GM18508 (cell line): ENCODE measurements around the gene COL23A1.
"Not testable (repeated sequence)": the region's sequence is repeated elsewhere in the genome, so short reads cannot be mapped to it uniquely, and the experiment has no call there.

Source experiments
- ATAC-seq: cut with Tn5 transposase; IDR thresholded peaks from one replicate; pipeline ENCODE4 v1.9.1; 2021; ENCODE audit warnings: moderate number of reproducible peaks; ENCODE audit not compliant: insufficient read depth, unreplicated experiment

The COL23A1 gene

GRCh38 chr5:178486878-178487512, 103.2 kb downstream of the COL23A1 start:
- ATAC-seq = not testable (repeated sequence)

DNA sequence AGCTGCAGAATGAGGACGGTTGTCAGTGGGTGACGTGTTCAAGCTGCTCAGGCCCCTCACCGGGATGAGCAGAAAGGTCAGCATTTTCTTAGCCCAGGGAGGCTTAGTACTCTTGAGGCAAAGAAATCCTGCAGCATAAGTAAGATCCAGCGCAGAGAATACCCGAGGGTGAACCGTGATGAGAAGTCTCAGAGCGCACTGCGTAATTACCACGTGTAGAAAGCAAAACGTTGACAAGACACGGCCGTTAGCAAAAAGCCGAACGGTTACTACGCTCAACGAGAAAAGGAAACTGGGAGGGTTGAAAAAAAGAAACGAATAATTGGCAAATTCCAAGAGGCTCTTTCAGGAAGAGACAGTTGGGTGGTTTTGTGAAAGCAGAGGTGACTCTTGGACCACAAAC, 104.0 kb downstream of the COL23A1 start:
- ATAC-seq = no peak

GRCh38 chr5:178483620-178484019, 106.6 kb downstream of the COL23A1 start:
- no peak for ATAC-seq

- no peak for ATAC-seq
Observed at GRCh38 chr5:178479261-178479660, 110.9 kb downstream of the COL23A1 start.

DNA sequence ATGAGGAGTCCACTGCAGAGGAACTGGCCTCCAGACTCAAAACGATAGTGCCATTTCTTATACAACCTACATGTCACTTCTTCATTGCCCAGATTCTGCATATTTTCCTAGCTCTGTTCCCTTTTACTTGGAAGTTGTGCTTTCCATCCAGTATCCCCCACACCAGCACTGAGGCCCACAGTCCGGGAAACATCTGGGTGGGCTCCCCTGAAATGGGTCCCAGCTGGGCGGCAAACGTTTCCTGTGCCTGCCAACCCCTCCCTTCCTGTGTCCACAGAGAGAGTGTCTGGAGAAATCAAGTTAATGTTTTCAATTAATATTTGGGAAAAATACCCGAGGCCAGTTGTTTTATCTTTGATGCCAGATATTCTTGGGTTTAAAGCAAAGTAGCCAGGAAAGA, 111.8 kb downstream of the COL23A1 start:
- ATAC-seq = no peak

- ATAC-seq = no peak
Observed at GRCh38 chr5:178477802-178478201, 112.4 kb downstream of the COL23A1 start.

- ATAC-seq = no peak
Observed at GRCh38 chr5:178476972-178477754, 113.0 kb downstream of the COL23A1 start.

DNA sequence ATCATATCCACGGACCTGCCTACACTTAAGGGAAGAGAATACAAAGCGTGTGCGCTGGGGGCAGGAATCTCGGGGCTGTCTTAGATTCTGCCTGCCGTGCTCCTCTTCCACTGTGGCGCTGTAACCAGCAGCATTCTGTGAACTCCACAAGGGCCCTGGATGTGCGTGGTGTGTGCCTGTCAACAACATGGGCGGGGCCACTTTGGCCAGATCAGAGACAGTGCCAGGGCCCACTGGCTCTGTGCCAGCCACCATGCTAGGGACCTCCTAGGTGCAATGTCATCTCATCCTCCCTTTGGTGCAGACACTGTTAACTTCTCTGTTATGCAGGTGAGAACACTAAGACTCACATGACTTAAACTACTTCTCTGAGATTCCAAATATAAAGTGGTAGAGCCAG, 113.7 kb downstream of the COL23A1 start:
- no peak for ATAC-seq

- ATAC-seq = no peak
Observed at GRCh38 chr5:178475422-178475821, 114.8 kb downstream of the COL23A1 start.

DNA sequence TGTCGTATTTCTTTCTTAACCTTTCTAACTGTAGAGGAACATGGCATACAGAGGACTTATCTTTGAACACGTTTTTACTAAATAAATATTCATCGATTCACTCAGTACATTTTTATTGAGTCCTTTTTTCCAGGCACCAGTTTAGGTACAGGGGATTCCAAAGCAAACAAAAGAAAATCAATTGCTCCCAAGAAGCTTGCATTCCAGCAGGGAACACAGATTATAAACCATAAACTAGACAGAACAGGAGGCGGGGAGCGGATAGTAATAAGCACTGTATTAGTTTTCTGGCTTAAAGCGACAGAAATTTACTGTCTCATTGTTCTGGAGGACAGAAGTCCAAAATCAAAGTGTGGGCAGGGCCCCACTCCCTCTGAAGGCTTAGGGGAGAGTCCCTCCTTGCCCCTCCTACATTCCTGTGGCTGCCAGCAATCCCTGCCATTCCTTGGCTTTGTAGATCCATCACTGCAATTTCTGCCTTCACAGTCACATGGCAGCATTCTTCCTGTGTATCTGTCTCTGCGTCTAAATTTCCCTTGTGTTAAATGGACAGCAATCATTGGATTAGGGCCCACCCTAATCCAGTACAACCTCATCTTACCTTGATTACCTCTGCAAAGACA, 115.5 kb downstream of the COL23A1 start:
- no peak for ATAC-seq

DNA sequence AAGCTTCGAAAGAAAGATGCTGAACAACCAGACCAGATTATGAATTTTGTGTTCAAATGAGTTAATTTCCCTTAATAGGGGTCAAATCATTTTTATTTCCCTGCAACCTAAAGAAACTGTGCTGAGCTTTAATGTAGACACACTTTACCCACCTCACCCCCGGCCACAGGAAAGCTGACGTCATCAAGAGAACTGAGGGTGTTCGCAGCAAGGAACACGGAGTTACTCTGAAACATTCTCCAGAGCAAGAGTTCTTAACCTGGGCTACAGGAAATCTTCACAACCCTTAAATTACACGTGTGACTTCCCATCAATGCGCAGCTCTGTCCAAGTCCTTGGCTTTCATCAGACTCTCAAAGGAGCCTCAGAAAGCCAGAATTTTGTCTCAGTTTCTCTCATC, 116.3 kb downstream of the COL23A1 start:
- ATAC-seq = no peak

DNA sequence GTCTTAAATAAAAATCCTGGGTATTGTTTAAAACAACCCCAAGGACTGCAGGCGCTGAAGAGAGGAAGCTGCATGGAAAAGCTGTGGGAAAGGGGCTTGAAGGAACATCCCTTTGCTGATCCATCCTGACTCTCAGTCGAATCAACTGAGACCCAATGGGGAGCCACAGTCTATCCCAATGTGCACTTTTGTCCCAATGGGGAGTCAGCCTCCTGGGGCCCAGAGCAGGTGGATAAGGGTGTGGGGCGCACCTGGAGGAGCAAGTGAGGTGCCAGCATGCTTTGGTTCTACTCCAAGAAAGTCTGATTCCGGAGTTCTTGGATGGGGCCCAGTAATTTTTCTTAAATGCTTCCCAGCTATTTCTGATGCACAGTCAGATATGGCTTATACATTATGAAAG, 118.1 kb downstream of the COL23A1 start:
- ATAC-seq = no peak

GRCh38 chr5:178471711-178472110, 118.5 kb downstream of the COL23A1 start:
- ATAC-seq = no peak

DNA sequence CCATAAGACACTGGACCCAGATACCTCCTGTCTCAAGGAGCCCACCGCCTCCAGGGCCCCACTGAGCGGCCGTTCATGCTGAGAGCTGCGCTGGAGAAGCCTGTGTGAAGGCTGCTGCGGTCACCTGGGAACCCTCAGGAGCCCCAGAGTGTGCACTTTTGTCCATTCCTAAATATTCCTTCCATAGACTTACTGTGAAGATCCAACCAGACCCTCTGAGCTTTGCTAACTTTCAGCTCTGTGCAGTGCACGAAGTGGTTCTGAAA, 119.5 kb downstream of the COL23A1 start:
- no peak for ATAC-seq

DNA sequence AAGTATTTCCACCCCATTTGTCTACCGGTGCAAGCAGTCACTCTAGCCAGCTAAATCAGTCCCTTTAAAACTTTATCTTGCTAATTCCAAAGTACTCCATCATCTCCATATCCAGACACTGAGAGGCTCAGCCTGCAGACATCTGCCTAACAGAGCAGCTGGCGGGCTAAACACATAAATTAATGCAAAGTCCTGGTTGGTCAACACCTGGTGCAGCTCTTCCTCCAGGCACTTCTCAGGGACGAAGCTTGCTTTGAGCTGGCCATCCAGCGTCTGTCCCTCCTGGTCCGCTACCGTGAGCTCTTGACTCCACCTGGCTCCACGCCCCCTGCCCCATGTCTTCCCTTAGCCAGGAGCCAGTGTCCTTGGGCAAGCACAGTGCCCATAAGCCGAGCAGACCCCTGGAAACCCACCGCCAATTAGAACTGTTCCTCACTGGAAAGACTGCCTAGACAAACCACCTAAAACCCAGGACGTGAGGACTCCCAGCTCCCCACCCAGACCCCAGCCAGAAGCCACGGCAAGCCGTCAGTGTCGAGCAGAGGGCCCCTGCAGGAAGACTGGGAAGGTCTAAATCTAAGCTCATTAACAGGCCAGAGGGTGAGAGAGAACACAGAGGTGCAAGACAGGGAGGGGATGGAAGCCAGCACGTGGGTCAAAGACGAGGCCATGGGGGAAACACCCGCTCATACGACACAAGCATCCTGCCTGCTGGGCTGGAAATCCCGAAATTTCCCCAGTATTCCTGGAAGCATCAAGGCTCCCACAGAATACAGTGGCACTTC, 120.0 kb downstream of the COL23A1 start:
- ATAC-seq = no peak

- no peak for ATAC-seq
Observed at GRCh38 chr5:178469011-178469974, 120.9 kb downstream of the COL23A1 start.

DNA sequence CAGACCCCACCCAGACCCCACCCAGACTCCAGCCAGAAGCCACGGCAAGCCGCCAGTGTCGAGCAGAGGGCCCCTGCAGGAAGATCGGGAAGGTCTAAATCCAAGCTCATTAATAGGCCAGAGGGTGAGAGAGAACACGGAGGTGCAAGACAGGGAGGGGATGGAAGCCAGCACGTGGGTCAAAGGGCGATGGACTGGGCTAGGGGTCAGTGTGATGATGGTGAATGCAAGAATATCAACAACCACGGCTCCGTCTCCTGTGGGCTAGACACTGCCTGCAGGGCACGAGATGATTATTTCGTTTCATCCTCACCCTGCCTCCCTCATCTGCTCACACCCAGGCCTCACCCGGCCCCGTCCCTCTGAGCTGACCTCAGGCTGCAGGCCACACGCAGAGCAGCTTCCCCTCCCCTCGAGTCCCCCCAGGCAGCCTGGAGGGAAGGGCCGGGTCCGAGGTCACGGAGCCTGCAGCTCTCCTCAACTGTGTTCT, 122.0 kb downstream of the COL23A1 start:
- no peak for ATAC-seq

DNA sequence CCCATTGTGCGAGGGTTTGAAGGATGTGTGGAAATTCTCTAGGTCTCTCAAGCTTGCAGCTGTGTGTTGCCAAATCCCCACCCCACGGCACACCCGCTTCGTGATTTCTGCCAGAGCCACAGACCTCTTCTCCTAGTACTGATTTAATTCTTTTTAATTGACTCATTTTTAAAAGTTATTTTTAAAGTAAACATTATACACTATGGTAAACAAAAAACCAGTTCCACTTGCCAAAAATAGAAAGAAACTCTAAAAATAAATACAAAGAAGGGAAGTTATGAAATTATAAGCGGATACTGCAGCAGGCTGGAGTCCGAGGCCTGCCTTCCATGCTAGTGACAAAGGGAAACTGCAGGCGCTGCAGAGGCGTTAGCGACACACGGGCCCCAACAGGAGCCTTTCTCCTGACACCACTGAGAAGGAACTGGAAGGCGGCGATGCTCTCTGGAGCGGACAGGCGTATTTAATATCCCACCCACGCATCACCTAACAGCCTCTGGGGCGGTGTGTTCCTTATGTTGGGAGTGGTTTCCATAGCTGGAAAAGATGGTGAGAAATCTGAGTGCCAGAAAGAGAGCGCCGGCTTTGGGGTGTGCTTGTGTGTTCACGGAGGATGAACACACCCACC, 122.5 kb downstream of the COL23A1 start:
- no peak for ATAC-seq

GRCh38 chr5:178467205-178467567, 123.0 kb downstream of the COL23A1 start:
- ATAC-seq = no peak
